GM23338 (cell line): Measurements from ENCODE around the gene PIEZO2. TPM values are rescaled to one million over a fixed set of nuclear protein-coding genes. Genes with fewer than 3 reads are reported as not detected.

ENCODE experiments used
- ATAC-seq: fragments of 200-7000 bp; cut with Tn5 transposase; 3 replicates; pipeline ENCODE4 v1.9.1; 2020
- DNase-seq: peaks from one replicate; pipeline ENCODE4 v3.0.0-alpha.2; 2015; ENCODE audit warnings: low spot score
- H2AFZ ChIP-seq: fragments of 200-600 bp; sonication (generic); 2 replicates; pipeline ENCODE4 v1.8.0; 2016; ENCODE audit warnings: antibody characterized with exemption, mild to moderate bottlenecking, moderate library complexity
- H3F3A ChIP-seq: fragments of 200-600 bp; sonication (generic); replicated peaks from 2 replicates; pipeline ENCODE4 v1.8.0; 2017; ENCODE audit warnings: antibody characterized with exemption, mixed run types, low read depth
- H3K27ac ChIP-seq: fragments of 200-600 bp; sonication (generic); 2 replicates; pipeline ENCODE4 v1.6.1; 2016; ENCODE audit warnings: low read depth
- H3K27me3 ChIP-seq: fragments of 200-600 bp; sonication (generic); 2 replicates; pipeline ENCODE4 v1.8.0; 2016; ENCODE audit warnings: mild to moderate bottlenecking, mixed run types, moderate library complexity; ENCODE audit not compliant: insufficient read depth
- H3K36me3 ChIP-seq: fragments of 200-600 bp; sonication (generic); 2 replicates; pipeline ENCODE4 v1.8.0; 2016; ENCODE audit warnings: mild to moderate bottlenecking; ENCODE audit not compliant: insufficient read depth
- H3K4me1 ChIP-seq: fragments of 200-600 bp; sonication (generic); 2 replicates; pipeline ENCODE4 v1.8.0; 2016; ENCODE audit warnings: mild to moderate bottlenecking, moderate library complexity; ENCODE audit not compliant: insufficient read depth
- H3K4me2 ChIP-seq: fragments of 200-600 bp; sonication (generic); 2 replicates; pipeline ENCODE4 v1.7.1; 2017; ENCODE audit warnings: mixed run types
- H3K4me3 ChIP-seq: fragments of 200-600 bp; sonication (generic); 2 replicates; pipeline ENCODE4 v1.6.1; 2016; ENCODE audit warnings: mixed run types
- H3K79me2 ChIP-seq: fragments of 200-600 bp; sonication (generic); replicated peaks from 2 replicates; pipeline ENCODE4 v1.8.0; 2017; ENCODE audit warnings: mild to moderate bottlenecking; ENCODE audit not compliant: insufficient read depth
- H3K9me2 ChIP-seq: fragments of 200-600 bp; sonication (generic); 2 replicates; pipeline ENCODE4 v1.8.0; 2017; ENCODE audit not compliant: insufficient read depth
- H4K20me1 ChIP-seq: fragments of 200-600 bp; sonication (generic); replicated peaks from 2 replicates; pipeline ENCODE4 v1.8.0; 2017; ENCODE audit warnings: mild to moderate bottlenecking; ENCODE audit not compliant: insufficient read depth
- H3K27ac Mint-ChIP-seq: 2 replicates; pipeline ENCODE4 v1.8.0; 2020; ENCODE audit warnings: inconsistent platforms, mild to moderate bottlenecking, moderate library complexity, mixed read lengths
- H3K27me3 Mint-ChIP-seq: 3 replicates; pipeline ENCODE4 v1.8.0; 2022; ENCODE audit warnings: low read depth, mild to moderate bottlenecking, moderate library complexity, mixed read lengths, inconsistent platforms; ENCODE audit not compliant: insufficient read depth, poor library complexity
- H3K36me3 Mint-ChIP-seq: 3 replicates; pipeline ENCODE4 v1.8.0; 2021; ENCODE audit warnings: low read depth, mild to moderate bottlenecking, inconsistent platforms, moderate library complexity, mixed read lengths
- H3K4me1 Mint-ChIP-seq: 3 replicates; pipeline ENCODE4 v1.8.0; 2020; ENCODE audit warnings: mild to moderate bottlenecking, inconsistent platforms, mixed read lengths
- H3K4me3 Mint-ChIP-seq: 3 replicates; pipeline ENCODE4 v1.8.0; 2021; ENCODE audit warnings: moderate library complexity, mild to moderate bottlenecking, inconsistent platforms, mixed read lengths
- H3K9me3 Mint-ChIP-seq: 3 replicates; pipeline ENCODE4 v1.8.0; 2020; ENCODE audit warnings: moderate library complexity, mild to moderate bottlenecking, inconsistent platforms, mixed read lengths
- CREB1 ChIP-seq: fragments of 250-450 bp; sonication (Bioruptor Pico); IDR thresholded peaks from 2 replicates; pipeline ENCODE4 v1.5.0; 2020; ENCODE audit warnings: low read depth, mild to moderate bottlenecking, moderate library complexity
- CTCF ChIP-seq, 2 experiments: fragments of 200-600 bp in 1 of 2; sonication (generic) in 1 of 2; conservative IDR thresholded peaks; 2 replicates each; pipeline versions ENCODE4 v1.5.1 to v1.6.1; 2016 to 2017; ENCODE audit warnings: antibody characterized with exemption in 2 of 2, low read depth in 2 of 2, mild to moderate bottlenecking in 2 of 2, moderate library complexity in 1 of 2
- ETS1 ChIP-seq: IDR thresholded peaks from 2 replicates; pipeline ENCODE4 v1.6.1; 2016; ENCODE audit warnings: antibody characterized with exemption
- EZH2 ChIP-seq: fragments of 200-600 bp; sonication (generic); IDR thresholded peaks from one replicate; pipeline ENCODE4 v1.8.0; 2017; ENCODE audit warnings: antibody characterized with exemption, mild to moderate bottlenecking, low read depth; ENCODE audit not compliant: unreplicated experiment
- EZH2phosphoT487 ChIP-seq: fragments of 200-600 bp; sonication (generic); IDR thresholded peaks from one replicate; pipeline ENCODE4 v1.8.1; 2018; ENCODE audit warnings: antibody characterized with exemption; ENCODE audit not compliant: unreplicated experiment
- JUNB ChIP-seq: IDR thresholded peaks from one replicate; pipeline ENCODE4 v1.6.1; 2016; ENCODE audit warnings: antibody characterized with exemption; ENCODE audit not compliant: unreplicated experiment
- NANOG ChIP-seq: IDR thresholded peaks from 2 replicates; pipeline ENCODE4 v1.6.1; 2016; ENCODE audit warnings: antibody characterized with exemption, borderline replicate concordance
- POLR2AphosphoS5 ChIP-seq: IDR thresholded peaks from 2 replicates; pipeline ENCODE4 v1.6.1; 2016; ENCODE audit warnings: antibody characterized with exemption, low read depth
- REST ChIP-seq: IDR thresholded peaks from one replicate; pipeline ENCODE4 v1.6.1; 2018; ENCODE audit warnings: antibody characterized with exemption; ENCODE audit not compliant: unreplicated experiment
- STAT1 ChIP-seq: IDR thresholded peaks from one replicate; pipeline ENCODE4 v1.6.1; 2016; ENCODE audit warnings: antibody characterized with exemption; ENCODE audit not compliant: unreplicated experiment
- ZNF331 ChIP-seq: fragments of 250-450 bp; sonication (Bioruptor Pico); IDR thresholded peaks from 2 replicates; pipeline ENCODE4 v1.5.0; 2020; ENCODE audit warnings: low read depth, mild to moderate bottlenecking, moderate library complexity
- ZNF462 ChIP-seq: fragments of 250-450 bp; sonication (Bioruptor Pico); IDR thresholded peaks from 2 replicates; pipeline ENCODE4 v1.5.0; 2020; ENCODE audit warnings: mild to moderate bottlenecking, moderate library complexity
- polyA plus RNA-seq: library from polyadenylated mRNA; unstranded; fragments of >200 nt; fragmentation: Nextera tagmentation; extraction: Ambion mirVana; gene quantifications from 2 replicates; pipeline ENCODE4 v1.2.1, GENCODE V29; 2016
- total RNA-seq: library from RNA; depleted of rRNA; stranded (reverse); fragments of >200 nt; shearing (Covaris generic); gene quantifications from 2 replicates; pipeline ENCODE4 v1.2.3, GENCODE V29; 2014

The PIEZO2 gene
- total and polyA plus RNA-seq, 2 experiments from 2014 or later: 4.8 to 8.2 TPM

GRCh38 chr18:11034884-11035283, 114.5 kb downstream of the PIEZO2 start (continued):
- TF ChIP-seq REST (no peak), POLR2AphosphoS5 (no peak), NANOG (no peak), STAT1 (no peak), CREB1 (CRISPR knock-in tag) (no peak)

GRCh38 chr18:11033503-11033902, 115.9 kb downstream of the PIEZO2 start:
- no peak for DNase-seq
- no peaks in the 10 kb centered on the region for H3K36me3 ChIP-seq
- H3K27me3 Mint-ChIP-seq: no peaks in the 10 kb centered on the region
- no peak overlapping the region for H3K4me2 ChIP-seq
- H2AFZ ChIP-seq: no peak overlapping the region
- peaks cover 3% of the 10 kb centered on the region; the same call in 1 of the 2 replicates for H3K4me1 ChIP-seq
- no peaks in the 10 kb centered on the region for H3K79me2 ChIP-seq
- no peaks in the 10 kb centered on the region; the same call in 2 of the 3 replicates for H3K9me3 Mint-ChIP-seq
- H3K36me3 Mint-ChIP-seq: no peaks in the 10 kb centered on the region; the same call in 2 of the 3 replicates
- no peaks in the 10 kb centered on the region; the same call in 1 of the 2 replicates for H4K20me1 ChIP-seq
- no peak overlapping the region for H3K4me3 Mint-ChIP-seq
- no peak overlapping the region for H3K27ac ChIP-seq
- H3F3A ChIP-seq: no peaks in the 10 kb centered on the region
- H3K27ac Mint-ChIP-seq: no peak overlapping the region
- H3K4me1 Mint-ChIP-seq: peaks cover 9% of the 10 kb centered on the region
- no peak for ATAC-seq
- no peaks in the 10 kb centered on the region for H3K9me2 ChIP-seq
- H3K27me3 ChIP-seq: no peaks in the 10 kb centered on the region
- no peak overlapping the region for H3K4me3 ChIP-seq
- no peak for TF ChIP-seq NANOG
- no peak for TF ChIP-seq EZH2
- no peak for TF ChIP-seq CREB1 (CRISPR knock-in tag)
- no peak for TF ChIP-seq JUNB
- TF ChIP-seq STAT1: no peak
- TF ChIP-seq CTCF (conservative IDR thresholded peaks at IDR 0.05; ENCODE audit: low read depth in 2 of 2): no peak
- no peak for TF ChIP-seq POLR2AphosphoS5
- no peak for TF ChIP-seq EZH2phosphoT487
- no peak for TF ChIP-seq ZNF462 (CRISPR knock-in tag)
- TF ChIP-seq ZNF331: no peak
- TF ChIP-seq ETS1: no peak
